Transverse colon (tissue), 3 donors: ENCODE data around the gene SIGMAR1.

Source experiments
- CTCF ChIP-seq, 5 experiments: fragments of 200-600 bp in 3 of 5; fragments of 450-650 bp in 2 of 5; sonication (generic) in 3 of 5; IDR thresholded peaks; 1 replicate in 2 of 5; 2 replicates in 3 of 5; pipeline ENCODE4 v1.5.1; 2016 to 2017; ENCODE audit warnings: antibody characterized with exemption in 5 of 5, inconsistent platforms in 3 of 5, mild to moderate bottlenecking in 2 of 5, moderate library complexity in 1 of 5
- POLR2A ChIP-seq: fragments of 450-650 bp; IDR thresholded peaks from one replicate; pipeline ENCODE4 v1.6.1; 2016; ENCODE audit warnings: antibody characterized with exemption, mild to moderate bottlenecking, moderate library complexity

- TF ChIP-seq CTCF (IDR thresholded peaks at IDR 0.05): no peak
- no peak for TF ChIP-seq POLR2A
Measured at GRCh38 chr9:34623374-34624235, 14.0 kb downstream of the SIGMAR1 start.
